ENCODE results near the gene SLC6A4.
"Not testable (repeated sequence)": the region's sequence is repeated elsewhere in the genome, so short reads cannot be mapped to it uniquely, and the experiment has no call there.

The SLC6A4 gene

DNA sequence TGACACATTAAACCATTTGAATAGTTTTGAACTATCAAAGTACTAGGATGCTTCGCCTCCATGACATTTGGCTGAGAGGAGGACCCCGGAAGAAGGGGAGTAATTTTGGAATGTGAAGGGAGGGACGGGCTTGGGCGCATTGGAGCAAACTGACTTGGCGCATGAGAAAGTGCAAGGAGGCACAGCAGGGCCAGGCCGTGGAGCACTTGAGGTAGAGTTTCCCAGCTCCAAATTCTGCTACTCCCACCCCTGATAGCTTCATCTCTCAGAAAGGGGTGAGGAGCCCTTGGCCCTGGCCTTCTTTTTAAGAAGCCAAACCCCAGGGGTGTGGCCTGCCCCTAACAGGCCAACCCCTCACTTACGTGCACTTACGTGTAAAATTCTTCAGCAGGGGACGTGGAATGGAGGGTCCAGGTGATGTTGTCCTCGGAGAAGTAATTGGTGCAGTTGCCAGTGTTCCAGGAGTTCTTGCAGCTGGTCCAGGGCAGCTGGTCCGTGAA lies 17.7 kb downstream of the SLC6A4 start:
- DNase-seq = no peak

DNA sequence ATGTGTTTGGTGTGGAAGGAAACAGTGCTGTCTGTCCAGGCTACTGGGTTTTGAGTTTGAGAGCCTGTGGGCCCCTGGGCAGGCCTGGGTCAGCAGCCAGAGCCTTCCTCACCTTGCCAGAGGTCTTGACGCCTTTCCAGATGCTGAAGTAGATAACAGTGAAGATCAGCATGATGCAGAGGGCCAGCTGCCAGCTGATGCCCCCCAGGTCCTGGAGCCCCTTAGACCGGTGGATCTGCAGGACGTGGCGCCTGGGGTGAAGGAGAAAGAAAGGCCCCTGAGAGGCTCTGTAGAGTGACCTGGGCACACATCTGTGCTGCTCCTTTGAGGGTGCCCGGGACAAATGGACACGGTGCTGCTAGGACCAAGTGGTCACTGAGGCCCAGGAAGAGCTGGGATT lies 18.4 kb downstream of the SLC6A4 start:
- DNase-seq = no peak

DNA sequence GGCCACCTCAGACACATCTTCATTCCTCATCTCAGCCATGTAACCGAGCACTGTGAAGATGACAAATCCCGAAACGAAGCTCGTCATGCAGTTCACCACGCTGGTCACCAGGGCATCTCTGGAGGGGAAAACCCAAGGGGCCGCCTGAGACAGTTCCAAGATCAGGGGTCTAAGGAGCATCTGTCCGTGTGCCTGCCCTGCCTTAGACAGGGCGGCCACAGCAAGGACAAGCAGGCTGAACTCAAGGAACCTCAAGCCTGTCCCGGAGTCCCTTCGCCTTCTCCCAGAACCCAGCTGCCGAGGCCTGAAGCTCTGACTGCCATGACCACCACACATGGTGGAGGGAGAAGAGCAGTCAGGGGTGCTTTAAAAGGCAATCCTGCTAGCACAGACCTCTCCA lies 22.7 kb downstream of the SLC6A4 start:
- DNase-seq = no peak

DNA sequence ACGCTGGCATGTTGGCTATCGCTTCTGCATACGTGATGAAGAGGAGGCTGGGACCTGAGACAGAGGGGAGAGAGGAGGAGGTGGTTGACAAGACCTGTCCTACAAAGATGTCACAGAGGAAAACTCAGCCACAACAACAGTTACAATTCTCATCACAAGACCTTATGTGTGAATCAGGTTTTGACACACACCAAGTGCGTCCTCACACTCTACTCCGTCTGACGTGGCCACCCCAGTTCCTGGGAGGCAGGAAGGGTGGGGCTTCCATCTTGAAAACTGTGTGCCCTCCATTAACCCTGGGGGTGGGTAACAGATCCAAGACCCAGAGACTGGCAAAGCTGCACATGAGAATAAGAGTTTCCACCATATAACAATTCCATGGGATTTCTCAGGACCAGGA lies 24.1 kb downstream of the SLC6A4 start:
- DNase-seq = no peak

DNA sequence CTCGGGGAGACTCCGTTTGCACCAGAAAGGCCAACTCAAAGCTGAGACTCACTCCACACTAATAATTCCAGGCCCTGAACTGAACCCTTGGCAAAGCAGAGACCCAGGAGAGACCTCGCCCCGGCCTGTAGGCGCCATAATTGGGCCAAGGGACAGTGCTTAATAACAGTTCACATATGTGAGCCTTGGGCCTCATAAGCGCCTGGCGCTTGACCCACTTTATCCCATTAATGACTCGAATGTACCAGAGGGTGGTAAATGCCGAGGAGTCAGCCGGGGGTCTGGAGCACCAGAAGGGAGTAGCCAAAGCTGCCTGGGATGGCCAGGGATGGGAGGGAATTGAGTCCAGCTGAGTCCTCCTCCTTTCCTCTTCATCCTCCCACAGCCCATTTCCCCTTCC lies 24.6 kb downstream of the SLC6A4 start:
- no peak for DNase-seq

DNA sequence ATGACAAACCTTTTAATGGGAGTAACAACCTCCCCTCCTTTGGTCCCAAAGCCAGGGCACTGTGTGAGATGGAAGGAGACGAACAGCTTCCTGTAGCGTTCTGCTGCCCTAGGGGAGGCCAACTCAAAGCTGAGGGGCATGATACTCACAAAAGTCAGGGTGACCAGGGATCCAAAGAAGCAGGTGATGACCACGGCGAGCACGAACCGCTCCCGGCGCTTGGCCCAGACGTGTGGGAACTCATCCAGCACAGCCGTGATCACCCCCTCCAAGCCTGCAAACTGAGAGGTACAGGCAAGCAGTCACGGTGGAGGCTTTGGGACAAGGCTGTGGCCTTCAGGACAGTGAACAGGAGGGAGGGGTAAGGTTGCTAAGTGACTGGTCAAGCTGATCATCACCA lies 25.1 kb downstream of the SLC6A4 start:
- DNase-seq = no peak

DNA sequence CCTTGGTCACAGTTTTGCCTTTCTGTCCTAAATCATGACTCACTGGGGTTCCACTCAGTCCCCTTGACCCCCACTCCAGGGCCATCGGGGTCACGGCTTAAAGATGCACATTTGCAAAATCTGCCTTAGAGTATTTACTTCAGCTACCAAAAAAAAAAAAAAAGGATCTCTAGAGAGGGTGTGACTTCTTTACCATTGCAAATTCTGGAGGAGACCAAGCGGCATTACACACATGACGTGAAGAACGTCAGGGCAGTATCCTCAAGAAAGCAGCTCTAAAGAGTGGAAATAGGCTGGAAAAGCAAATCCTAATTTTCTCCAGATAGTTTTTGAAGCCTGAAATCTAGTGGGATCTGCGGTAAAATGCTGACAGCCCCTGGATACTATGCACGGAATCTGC lies 25.6 kb downstream of the SLC6A4 start:
- no peak for DNase-seq

DNA sequence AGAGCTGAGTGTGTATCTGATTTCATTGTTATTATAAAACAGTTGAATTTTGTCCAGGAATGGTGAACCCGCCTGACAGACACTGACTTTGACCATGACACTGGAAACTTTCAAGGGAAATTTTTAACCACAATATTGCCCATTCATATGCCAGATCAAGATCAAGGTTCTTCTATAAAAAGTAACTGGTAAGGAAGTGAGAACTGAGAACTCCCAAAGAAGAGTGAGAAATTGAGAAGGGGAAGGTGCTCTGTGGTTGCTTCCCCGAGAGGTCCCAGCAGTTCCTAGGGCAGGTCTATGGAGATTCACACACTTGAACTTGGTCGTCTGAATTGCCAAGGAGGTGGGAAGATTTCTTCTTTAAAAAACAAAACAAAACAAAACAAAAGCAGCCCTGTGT lies 27.3 kb downstream of the SLC6A4 start:
- DNase-seq = no peak

DNA sequence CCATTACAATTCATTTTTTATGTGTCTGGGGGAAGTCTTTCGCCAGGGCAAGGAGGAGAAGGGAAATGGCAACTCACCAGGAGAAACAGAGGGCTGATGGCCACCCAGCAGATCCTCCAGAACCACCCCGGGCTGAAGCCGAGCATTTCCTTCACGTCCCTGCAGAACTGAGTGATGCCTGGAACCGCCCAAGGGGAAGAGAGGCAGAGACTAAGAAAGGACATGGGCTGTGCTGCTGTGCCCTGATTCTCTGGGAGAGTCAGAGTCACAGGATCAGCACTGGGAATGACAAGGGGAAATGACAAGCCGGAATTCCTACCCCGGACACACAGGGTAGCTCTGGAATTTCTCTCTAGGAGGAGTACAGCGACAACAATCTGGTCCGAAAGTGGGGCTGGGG lies 27.8 kb downstream of the SLC6A4 start:
- DNase-seq = no peak

DNA sequence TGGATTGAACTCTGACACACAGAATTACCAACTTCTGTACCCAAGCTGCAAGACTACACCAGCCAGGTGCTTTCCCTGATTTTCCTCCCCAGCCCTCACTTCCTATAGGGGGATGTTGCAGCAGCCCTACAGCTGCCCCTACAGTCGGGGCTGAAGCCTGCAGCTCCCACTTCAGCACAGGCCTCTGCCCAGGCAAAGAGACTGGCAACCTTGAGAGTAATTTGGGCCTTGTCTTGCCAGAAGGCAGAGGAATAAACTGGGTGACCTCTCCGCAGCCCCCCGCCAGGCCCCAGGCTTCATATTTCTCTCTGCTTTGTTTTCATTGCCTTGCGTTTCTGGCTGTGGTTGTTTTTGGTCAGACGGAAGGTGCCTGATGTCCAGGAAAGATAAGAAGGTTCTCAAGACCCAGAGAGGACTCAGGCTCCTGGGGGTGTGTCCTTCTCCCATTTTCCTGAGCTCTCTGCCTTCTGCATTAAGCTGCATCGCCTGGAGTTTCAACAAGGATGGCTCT lies 32.0 kb downstream of the SLC6A4 start:
- no peak for DNase-seq

DNA sequence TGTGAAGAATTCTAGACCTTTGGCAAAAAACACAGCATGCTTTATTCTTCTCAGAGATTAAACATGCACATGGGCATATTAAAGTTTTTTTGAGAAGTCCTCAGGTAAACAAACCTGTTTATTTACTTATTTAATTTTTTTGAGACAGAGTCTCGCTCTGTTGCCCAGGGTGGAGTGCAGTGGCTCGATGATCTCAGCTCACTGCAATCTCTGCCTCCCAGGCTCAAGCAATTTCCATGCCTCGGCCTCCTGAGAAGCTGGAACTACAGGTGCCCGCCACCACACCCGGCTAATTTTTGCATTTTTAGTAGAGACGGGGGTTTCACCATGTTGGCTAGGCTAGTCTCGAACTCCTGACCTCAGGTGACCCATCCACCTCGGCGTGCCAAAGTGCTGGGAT lies 34.8 kb downstream of the SLC6A4 start:
- DNase-seq = not testable (repeated sequence)

DNA sequence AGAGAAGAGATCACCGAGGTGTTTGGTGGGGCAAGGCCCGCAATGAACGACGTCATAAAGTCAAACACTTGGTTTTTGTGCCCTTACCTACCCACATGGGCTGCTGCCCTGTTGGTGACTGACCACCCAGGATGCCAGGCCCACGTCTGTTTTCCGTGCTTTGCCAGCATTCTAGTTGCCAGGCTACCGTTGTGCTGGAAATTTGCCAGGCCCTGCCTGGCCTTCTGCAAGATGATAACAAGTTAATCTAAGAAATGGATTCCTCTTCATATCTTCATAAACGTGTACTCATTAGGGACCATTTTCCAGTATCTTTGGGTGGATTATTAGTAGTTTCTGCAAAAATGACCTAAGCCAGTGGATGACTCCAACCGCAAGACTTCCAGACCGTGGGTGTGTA lies 35.4 kb downstream of the SLC6A4 start:
- DNase-seq = no peak

DNA sequence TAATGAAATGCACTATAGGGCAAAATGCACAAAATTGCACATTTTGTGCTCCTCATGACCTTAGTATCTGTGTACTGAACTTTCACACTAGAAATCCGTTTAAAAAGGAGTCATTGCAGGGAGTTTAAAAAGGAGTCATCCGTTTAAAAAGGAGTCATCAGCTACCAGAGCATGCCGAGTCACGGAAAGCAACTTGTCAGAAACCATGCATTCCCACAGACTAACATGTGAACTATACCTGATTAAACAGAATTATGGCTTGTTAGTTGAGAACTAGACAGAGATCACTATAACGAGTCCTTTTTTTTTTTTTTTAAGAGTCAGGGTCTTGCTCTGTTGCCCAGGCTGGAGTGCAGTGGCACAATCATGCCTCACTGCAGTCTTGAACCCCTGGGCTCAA lies 35.9 kb downstream of the SLC6A4 start:
- no peak for DNase-seq

DNA sequence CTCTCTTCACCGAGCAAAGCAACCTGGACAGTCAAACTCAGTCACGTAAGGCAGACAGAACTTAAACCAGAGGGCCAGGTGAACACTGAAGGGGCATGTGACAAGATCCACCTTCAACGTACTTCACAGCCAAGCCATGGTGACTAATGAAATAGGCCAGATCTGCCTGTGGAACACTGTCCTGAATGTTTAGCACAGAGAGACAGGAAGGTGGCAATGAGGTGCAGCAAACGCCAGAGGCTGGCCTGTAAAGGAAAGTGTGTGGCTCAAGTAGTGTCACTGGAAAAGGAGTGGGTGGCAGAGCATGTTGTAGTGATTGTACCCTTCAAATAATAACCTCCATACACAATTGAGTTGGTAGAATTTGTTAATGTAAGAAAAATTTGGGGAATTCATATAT lies 38.1 kb downstream of the SLC6A4 start:
- DNase-seq = no peak

DNA sequence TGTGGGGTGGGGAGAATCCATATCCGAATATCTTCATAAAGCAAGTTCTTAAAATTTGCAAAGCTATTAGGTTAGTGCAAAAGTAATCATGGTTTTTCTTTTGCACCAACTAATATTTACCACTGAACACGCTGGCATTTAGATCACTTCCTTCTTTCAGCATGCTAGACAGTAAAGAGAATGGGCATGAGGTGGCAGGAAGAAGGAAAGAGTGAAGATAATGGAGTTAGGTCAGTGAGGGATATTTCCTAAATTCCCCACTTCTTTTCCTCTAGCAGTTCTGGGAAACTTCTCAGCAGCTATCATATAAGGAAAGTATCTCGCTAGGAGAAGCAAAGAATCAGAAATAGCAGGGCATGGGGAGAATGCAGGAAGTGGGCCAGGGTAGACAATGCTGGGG lies 39.0 kb downstream of the SLC6A4 start:
- DNase-seq = no peak

DNA sequence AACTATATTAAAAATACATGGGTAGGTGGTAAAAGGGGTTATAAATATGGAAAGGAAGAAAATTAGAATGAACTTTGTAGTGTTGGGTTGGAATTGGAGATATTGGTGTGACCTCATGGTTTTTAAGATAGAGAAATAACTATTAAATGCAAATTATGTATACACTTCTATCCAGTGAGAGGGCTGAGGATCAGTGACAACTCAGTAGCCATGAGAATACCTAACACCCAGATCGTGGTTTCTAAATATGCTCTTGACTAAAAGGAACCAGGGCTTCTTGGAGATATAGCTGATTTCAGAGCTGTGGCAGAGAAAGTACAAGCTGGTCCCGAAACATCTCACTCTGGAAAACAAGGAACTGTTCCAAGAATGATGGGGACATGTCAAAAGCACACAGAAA lies 44.4 kb downstream of the SLC6A4 start:
- no peak for DNase-seq

DNA sequence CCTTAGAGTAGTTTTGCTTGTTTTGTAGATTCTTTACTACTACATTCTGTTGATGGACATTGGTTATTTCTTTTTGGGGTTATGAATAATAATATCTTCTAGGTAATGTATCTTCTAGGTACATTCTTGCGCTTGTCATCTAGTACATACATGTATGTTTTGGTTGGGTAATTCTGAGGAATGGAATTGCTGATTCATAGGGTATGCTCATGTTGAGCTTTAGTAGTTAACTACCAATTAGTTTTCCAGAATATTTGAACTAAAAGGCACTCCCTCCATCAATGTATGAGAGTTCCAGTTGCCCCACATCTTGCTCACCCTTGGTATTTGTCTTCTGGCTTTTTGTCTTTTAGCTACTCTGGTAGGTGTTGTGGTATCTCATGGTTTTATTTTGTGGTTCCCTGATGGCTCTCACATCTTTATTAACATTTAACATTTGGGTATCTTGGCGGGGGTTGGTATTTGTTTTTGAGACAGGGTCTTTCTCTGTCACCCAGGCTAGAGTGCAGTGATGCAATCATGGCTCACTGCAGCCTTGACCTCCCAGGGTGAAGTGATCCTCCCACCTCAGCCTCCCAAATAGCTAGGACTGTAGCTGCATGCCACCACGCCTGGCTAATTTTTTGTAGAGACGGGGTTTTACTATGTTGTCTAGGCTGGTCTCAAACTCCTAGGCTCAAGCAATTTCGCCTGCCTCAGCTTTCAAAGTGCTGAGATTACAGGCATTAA lies 47.1 kb downstream of the SLC6A4 start:
- no peak for DNase-seq

DNA sequence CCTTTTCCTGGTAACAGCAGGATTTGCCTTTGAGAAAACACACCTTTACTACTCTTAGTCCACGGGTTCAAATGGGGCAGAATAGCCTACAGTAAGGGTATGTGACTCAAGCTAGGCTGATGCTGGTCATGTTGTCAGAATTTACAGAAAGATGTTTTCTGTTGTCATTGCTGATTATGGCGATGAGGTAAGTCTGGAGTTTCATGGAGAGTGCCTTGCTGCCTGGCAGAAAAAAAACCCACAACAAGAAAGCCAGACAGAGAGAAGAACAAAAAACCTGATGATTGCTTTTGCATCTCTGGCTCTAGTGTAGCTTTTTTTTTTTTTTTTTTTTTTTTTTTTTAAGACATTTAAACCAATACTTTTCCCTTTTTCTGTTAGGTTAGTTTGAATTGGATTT lies 47.9 kb downstream of the SLC6A4 start:
- DNase-seq = no peak

DNA sequence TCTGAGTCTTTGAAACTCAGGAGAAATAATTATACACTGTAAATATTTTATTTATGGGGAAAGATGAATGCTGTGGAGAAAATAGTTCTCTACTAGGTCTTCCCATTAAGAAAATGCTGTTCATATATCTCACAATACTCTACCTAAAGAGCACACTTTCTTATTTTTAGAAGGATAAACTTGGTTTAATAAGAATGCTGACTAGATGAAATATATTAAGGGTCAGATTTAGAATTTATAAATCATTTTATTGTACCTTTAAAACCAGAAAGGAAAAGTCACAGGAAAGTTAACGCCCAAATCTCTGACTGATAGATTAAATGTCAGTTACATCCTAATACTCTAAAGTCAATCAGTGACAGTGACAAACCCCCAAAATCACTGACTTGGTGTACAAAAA lies 48.7 kb downstream of the SLC6A4 start:
- no peak for DNase-seq

DNA sequence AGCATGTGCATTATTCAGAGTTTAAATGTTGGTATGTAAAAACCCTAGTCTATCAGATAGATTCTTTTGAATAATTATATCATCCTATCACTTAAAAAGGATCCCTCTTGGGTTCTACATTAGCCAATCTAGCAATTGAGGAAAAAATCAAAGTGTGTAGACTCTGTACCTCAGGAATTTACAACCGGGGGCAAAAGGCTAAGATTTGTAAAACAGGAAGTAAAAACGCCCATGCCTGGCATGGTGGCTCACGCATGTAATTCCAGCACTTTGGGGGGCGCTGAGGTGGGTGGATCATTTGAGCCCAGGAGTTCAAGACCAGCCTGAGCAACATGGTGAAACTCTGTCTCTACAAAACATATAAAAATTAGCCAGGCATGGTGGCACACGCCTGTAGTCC lies 58.6 kb downstream of the SLC6A4 start:
- no peak for DNase-seq

DNA sequence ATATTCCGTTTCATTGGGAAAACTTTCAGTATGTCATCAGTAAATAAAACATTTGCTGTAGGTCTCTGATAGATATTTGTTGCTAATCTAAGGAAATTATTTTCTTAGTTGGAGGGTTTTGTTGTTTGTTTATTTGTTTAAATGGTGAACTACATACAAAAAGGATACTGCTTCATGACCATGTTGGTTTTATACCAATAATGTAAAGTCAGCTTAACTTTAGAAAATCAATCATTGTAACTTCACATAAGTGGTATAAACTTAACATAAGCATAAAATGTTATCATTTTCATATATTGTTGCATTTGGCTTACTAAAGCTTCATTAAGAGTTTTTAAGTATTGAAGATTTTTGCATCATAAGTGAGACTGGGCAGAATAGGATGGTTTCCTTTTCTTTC lies 60.9 kb downstream of the SLC6A4 start:
- DNase-seq = no peak

DNA sequence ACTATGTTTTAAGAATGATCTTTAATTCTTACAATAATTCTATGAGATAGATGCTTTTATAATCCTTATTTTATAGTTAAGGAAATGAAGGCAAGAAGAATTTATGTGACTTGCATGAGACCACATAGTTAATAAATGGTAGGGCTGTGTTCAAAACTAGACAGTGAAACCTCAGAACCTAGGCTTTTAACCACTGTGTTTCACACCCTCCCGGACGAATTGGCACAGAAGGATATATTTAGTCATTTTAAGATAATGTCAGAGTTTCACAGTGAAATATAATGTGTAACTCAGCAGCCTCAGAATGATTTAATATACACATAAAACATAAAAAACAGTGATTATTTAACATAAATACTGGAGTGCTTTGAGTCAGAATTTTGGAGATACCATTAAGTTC lies 61.8 kb downstream of the SLC6A4 start:
- no peak for DNase-seq

DNA sequence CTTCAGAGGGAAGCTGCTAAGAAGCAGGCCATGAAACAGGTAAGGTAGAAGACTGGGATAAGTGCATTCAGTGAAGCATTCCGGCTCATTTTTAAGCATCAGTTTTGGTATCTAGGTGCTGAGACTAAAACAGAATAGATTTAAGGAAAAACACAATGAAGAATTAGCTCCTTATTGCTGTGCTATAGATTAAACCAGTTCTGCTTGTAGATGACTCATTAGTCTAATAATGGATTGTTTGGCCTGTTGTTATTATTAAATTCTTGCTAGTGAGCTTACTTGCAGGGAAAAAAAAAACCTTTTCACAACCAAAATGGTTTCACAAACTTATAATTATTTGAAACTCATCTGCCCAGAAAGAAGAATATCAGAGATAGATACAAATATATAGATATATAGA lies 62.9 kb downstream of the SLC6A4 start:
- DNase-seq = no peak

DNA sequence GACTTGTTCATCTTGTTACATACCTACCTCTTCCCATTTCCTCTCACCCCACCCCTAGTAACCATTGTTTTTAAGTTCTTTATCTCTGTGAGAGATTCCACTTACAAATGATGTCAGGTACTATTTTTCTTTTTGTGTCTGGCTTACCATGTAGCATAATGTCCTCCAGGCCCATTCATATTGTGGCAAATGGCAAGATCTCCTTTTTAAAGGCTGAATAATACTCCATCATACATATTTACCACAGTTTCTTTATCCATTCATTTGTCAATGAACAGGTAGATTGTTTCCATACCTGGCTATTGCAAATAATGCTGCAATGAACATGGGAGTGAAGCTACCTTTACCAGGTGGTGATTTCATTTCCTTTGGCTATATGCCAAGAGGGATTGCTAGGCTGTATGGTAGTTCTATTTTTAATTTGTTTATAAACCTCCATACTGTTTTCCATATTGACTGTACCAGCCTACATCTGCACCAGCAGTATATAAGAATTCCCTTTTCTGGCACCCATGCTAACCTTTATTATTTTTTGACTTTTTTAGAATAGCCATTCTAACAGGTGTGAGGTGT lies 65.0 kb downstream of the SLC6A4 start:
- peak; percentile 40 for DNase-seq

DNA sequence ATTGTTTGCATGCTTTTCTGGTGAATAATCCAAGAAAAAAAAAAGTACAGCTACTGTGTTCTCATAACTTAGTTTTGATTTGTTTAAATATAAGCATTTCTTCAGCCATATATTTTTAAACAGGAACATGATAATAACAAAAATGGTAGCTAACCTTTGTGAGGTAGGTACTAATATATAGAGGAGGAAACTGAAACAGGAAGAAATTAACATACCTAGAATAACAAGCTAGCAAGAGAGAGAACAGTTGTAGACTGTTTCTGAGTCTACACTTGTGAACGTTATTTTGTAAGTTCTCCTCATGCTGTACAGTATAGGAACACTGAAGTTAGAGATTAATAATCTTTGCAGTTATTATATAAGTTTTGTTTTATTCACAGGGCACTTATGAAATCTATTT lies 69.5 kb downstream of the SLC6A4 start:
- no peak for DNase-seq

Data from DMS153 (cell line).